Epithelial cell of esophagus (primary cell): Measurements from ENCODE around the gene IL1RAPL1.
A peak's percentile ranks its signal among the peaks of the same experiment; 100 is the strongest.

Source experiments
- DNase-seq: peaks from one replicate; pipeline ENCODE4 v3.0.0; 2010; ENCODE audit warnings: low read depth
- H3K4me3 ChIP-seq: 2 replicates; pipeline ENCODE4 v1.5.1; 2011; ENCODE audit warnings: mild to moderate bottlenecking, low read length, control low read depth
- TF ChIP-seq, protein P1 (sequence below): IDR thresholded peaks from 2 replicates; pipeline ENCODE4 v1.5.1; 2011; ENCODE audit warnings: low read depth, mild to moderate bottlenecking, low read length, control low read depth, inconsistent platforms; ENCODE audit not compliant: insufficient read depth; ENCODE audit errors: missing control alignments

IL1RAPL1 gene

DNA sequence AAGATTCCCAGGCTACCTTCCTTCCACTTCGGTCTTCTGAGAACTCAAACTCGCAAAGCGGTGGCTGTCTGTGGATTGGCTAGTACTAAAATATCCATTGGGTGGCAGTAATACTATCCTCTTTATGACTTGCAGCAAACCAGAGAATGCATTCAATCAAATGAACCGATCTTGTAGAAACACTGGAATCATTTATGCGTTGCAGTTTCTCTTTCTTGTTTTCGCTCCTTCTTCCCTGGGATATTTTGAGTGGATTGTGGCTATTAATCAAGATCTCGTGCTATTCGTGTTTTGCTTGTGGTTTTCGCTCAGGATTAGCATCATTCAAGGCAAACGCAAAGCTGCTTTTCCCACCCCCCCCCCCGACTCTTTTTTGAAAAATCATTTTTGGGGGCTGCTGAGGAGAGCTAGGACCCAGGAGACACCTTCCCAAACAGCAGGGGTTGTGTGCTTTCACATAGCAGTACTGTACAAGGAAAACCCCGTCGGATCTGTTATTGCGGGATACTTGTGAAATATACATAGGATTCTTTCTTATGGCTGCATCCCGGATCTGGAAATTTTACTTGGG is at the start of gene IL1RAPL1:
IL1RAPL1 (plus strand) TSS at position 466 of the 571 bp plus-strand sequence.
- DNase-seq, result peak; percentile 24
- TF ChIP-seq, protein P1, sequence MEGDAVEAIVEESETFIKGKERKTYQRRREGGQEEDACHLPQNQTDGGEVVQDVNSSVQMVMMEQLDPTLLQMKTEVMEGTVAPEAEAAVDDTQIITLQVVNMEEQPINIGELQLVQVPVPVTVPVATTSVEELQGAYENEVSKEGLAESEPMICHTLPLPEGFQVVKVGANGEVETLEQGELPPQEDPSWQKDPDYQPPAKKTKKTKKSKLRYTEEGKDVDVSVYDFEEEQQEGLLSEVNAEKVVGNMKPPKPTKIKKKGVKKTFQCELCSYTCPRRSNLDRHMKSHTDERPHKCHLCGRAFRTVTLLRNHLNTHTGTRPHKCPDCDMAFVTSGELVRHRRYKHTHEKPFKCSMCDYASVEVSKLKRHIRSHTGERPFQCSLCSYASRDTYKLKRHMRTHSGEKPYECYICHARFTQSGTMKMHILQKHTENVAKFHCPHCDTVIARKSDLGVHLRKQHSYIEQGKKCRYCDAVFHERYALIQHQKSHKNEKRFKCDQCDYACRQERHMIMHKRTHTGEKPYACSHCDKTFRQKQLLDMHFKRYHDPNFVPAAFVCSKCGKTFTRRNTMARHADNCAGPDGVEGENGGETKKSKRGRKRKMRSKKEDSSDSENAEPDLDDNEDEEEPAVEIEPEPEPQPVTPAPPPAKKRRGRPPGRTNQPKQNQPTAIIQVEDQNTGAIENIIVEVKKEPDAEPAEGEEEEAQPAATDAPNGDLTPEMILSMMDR, result peak; percentile 26
- H3K4me3 ChIP-seq, result peak within 1 kb of the TSS; percentile 8

DNA sequence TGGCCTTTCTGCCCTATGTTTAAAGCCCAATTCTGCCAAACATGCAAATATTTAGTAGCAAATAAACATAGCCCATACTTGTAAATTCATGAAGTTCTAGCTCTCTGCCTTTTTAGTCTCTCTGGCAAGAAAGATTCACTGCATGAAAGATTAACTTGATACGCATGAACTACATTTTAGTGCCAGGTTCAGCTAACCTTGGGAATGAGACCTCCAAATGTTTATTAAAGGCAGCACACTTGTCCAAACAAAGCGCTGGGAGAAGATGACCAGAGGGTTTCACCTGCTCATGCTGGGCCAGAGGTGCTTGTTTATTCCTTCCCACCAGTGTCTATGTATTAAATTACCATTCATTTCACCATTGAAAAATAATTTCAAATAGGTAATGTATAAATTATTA is 44.5 kb upstream of the IL1RAPL1 start:
- no peak overlapping the region for H3K4me3 ChIP-seq
- no peak for DNase-seq
- TF ChIP-seq, protein P1, result no peak

DNA sequence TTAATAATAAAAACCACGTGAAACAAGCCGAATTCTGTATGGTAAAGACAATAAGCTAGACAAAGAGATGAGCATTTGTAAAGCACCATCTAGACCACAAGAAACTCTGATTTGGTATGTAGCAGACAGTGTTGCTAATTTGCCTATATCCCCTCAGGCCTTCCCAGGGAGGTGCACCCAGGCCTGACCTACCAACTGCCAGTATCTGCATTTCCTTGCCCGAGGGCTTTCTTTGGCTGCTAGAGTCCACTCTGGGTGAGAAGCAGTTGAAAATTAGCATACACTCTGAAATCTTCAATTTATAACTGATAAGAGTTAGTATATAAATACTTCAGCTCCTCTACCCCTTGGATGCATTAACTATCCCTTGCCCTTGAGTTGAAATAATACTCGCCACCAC is 37.4 kb upstream of the IL1RAPL1 start:
- TF ChIP-seq, protein P1, result no peak
- peak; percentile 2 for DNase-seq
- H3K4me3 ChIP-seq, result no peak overlapping the region

DNA sequence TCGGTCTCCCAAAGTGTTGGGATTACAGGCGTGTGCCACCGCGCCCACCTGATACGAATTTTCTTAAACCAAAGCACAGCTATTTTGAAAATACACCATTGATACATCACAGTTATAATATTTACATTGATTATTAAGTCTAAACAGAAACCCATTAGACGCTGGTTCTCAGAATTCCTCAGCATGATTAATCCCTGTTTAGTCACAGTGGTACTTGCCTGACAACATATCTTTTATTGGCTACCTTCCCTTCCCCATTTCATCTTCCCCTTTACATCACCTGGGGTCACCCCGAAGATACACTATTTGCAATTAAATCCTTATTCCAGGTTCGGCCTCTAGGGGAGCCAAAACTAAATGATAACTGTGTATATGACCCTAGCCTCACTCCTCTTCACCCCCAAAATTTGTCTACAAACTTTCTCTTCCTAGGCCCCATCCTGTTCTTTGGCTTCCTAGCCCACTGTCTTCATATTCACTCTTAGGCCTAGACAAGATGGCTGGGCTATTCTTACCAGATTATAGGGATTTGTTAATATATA is 36.8 kb upstream of the IL1RAPL1 start:
- DNase-seq, result peak; percentile 61
- H3K4me3 ChIP-seq, result no peak overlapping the region
- TF ChIP-seq, protein P1, result no peak

DNA sequence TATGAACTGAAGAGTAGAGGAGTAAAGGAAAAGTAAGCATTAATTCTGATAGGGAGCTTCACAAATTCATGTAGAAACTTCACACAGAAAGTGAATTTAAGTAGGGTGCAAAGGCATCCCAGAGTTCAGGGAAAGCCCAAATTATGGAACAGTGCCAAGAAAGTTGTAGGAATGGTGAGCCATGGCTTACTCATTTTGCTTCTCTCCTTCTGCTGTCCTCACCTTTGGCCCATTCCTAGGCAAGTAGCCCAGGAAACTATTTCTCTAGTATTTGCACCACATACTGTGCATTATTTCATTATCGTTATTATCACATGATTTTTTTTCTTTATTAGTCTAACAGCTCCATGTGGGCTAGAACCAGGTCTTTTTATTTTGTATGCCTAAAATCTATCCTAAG is 34.9 kb upstream of the IL1RAPL1 start:
- peak; percentile 62 for DNase-seq
- TF ChIP-seq, protein P1, result no peak
- no peak overlapping the region for H3K4me3 ChIP-seq

DNA sequence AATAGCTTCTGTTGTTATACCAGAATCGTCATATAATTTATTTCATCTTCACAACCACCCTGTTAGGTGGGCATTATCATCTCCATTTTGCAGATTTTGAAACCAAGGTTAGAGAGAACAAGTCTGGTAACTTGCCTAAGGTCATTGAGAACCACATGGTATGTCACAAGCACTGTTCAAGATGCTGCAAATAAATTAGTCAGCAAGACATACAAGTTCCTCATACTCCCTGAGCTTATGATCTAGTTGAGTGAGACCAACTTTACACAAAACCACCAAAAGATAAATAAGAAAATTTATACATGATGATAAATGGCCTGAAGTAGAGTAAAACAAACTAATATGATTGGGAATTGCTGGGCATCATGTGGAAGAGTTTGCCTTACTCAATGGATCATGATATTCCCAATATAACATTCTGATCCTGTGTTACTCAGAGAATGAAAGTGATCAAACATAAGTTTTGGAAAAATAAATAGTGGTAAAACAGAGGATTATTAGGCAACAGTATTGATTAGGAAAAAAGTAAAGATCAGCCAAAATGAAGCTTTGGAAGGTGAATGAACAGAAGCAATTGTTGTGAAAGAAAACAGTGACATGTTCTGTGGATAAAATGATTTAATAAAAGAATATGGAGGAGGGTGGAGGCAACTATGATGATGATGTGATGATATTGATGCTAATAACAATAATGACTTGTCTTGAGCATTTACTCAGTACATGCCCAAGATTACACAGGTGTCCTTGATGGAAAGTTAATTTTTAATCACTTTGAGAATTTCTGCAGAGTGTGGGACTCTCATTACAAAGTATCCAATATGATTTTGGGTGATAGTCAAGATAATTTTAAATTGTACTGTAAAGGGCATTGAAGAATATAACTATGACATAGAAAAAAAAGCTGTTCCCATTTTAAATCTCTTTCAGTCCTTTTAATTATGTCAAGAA is 34.1 kb upstream of the IL1RAPL1 start:
- H3K4me3 ChIP-seq, result no peak overlapping the region
- TF ChIP-seq, protein P1, result no peak
- DNase-seq, result peak; percentile 50
